Hematopoietic multipotent progenitor cell treated with erythropoietin and hydrocortisone succinate and interleukin-3 and kit ligand, for 4 days (in vitro differentiated cells): Measurements from ENCODE around the gene PRKAR1B.
"Not testable (repeated sequence)": the region's sequence is repeated elsewhere in the genome, so short reads cannot be mapped to it uniquely, and the experiment has no call there.

Experiments used
- DNase-seq: peaks from one replicate; pipeline ENCODE4 v3.0.0-alpha.2; 2015

PRKAR1B gene

DNA sequence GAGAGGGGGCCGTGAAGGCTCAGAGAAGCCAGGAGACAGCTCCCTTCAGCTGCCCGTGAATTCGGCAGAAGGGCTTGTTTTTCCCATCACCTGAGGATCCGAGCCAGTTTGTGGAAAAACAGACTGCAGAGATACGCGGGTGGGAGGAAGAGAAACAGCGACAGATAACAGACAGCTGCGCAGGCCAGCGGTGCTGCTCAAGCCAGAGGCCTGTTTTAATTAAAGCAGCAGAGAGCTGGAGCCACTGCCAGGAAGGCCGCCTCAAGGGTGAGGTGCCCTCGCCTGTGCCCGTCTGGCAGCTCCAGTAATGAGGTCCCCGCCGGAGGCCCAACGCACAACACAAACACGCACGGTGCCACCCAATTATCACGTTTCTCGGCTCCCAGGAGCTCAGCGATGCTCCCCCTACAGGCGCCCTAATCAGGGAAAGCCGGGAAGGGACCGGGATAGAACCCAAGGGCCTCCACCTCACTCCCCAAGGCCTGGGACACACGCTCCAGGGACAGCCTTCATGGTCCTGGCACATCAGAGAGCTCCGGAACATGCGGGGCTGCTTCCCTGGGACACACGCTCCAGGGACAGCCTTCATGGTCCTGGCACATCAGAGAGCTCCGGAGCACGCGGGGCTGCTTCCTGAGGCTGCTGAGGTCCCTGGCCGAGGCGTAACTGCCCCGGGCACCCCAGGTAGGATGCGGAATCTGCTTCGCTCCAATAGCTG is 61.2 kb downstream of the PRKAR1B start:
- DNase-seq = no peak

GRCh38 chr7:664997-665735 is 61.9 kb downstream of the PRKAR1B start:
- DNase-seq = no peak

DNA sequence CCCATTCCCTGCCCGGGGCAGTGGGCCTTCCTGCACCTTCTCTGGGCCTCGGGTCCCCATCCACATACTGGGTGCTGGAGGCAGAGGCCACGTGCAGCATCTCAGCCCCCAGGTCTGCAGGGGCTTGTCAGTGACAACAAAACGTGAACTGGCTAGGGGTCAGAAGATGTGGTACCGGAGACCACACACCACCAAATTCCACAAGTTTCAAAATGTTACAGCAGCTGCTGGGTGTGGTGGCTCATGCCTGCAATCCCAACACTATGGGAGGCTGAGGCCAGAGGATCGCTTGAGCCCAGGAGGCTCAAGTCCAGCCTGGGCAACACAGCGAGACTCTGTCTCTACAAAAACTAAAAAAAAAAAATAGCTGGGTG is 62.7 kb downstream of the PRKAR1B start:
- DNase-seq = no peak

DNA sequence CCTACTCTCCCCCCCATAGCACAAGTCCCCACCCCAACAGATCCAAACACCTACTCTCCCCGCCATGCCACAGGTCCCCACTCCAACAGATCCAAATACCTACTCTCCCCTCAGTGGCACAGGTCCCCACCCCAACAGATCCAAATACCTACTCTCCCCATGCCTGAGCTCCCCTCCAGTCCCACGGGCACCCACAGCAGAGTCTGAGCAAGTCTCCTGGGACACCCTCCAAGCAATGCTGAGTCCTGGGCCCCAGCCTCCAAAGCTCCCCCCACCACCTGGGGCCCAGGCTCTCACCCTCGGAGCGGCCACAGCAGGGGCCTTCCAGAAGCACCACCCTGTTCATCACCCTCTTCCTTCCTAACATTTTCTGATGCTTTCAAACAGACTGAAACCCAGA is 64.5 kb downstream of the PRKAR1B start:
- no peak for DNase-seq

- DNase-seq = no peak
Observed at GRCh38 chr7:659996-660395, 67.1 kb downstream of the PRKAR1B start.

DNA sequence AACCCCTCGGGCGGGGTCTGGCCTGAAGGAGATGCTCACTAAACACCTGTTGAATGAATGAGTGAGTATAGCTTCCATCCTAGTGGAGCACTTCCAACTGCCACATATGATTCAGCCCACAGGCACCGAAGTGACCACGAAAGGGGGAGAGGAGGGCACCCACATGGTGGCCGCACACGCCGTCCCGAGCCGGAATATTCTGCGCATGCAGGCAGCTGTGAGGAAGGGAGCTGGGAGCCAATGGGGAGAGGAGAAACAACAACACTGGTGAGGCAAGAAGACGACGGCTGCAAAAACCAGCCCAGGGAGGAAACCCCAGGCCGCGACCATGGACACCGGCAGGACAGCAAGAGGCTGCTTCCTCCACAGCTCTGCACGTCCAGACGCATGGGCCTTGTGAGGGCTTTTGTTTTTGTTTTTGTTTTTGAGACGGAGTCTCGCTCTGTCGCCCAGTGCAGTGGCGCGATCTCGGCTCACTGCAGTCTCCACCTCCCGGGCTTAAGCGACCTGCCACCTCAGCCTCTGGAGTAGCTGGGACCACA is 67.7 kb downstream of the PRKAR1B start:
- no peak for DNase-seq

DNA sequence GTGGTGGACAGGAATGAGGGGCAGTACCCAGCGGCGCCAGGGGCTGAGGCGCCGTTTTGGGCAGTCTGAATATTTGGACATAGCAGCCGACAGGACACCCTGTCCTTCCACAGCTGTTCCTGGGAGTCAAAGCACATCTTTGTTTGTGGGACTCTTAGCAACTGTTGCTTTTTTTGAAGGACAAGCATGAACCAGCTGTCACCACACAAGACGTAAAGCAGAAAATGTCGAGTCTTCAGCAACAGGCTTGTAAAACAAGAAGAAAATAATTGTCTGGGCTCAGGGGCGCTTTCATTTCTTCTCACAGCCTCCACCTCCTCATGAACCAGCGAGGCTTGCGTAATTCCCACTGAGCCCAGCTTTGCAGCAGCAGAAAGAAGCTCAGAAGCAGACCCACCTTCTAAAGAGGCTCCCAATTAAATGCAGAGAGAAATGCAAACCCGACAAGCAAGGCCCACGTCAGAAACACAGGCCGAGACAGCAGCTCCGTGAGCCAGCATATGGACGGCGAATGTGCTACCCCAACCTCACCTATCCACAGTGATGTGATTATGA is 69.4 kb downstream of the PRKAR1B start:
- DNase-seq = no peak

DNA sequence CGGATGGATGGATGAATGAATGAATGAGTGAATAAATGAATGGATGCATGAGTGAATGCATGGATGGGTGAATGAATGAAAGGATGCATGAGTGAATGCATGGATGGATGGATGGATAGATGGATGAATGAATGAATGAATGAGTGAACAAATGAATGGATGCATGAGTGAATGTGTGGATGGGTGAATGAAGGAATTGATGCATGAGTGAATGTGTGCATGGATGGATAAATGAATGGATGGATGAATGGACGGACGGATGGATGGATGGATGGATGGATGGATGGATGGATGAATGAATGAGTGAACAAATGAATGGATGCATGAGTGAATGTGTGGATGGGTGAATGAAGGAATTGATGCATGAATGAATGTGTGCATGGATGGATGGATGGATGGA is 70.1 kb downstream of the PRKAR1B start:
- not testable (repeated sequence) for DNase-seq

GRCh38 chr7:655758-656157 is 71.3 kb downstream of the PRKAR1B start:
- no peak for DNase-seq

DNA sequence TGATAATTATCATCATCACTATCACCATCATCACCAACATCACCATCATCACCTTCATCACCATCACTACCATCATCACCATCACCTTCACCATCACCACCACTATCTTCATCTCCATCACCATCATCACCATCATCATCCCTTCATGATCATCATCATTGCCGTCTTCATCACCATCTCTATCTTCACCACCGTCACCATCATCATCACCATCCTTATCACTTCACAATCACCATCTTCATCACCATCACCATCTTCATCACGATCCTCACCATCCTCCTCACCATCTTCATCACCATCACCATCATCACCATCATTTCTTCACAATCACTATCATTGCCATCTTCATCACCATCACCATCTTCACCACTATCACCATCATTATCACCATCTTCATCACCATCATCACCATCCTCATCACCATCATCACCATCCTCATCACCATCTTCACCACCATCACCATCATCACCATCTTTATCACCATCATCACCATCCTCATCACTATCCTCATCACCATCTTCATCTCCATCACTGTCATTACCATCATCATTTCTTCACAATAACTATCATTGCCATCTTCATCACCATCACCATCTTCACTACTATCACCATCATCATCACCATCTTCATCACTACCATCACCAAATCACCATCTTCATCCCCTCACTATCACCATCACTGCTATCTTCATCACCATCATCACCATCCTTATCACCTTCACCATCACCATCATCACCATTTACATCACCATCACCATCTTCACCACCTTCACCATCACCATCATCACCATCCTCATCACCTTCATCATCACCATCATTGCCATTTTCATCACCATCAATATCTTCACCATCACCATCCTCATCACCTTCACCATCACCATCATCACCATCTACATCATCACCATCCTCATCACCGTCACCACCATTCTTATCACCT is 73.0 kb downstream of the PRKAR1B start:
- no peak for DNase-seq

DNA sequence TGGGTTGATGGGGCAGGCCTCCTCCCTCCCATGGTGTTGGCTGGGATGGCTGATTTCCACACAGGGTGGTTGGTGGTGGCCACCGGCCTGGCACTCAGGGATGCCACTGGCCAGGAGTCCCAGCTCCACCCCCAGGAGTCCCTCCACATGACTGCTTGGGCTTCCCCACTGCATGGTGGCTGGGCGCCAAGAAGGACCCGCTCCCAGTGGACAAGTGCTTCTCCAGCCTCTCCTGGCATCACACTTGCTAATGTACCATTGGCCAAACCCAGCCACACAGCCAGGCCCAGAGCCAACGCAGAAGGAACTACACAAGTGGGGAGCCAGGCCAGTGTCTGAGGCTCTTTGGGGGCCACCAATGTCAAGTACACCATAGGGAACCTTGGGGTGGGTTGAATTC is 74.2 kb downstream of the PRKAR1B start:
- no peak for DNase-seq

- not testable (repeated sequence) for DNase-seq
Observed at GRCh38 chr7:652167-652566, 74.9 kb downstream of the PRKAR1B start.

DNA sequence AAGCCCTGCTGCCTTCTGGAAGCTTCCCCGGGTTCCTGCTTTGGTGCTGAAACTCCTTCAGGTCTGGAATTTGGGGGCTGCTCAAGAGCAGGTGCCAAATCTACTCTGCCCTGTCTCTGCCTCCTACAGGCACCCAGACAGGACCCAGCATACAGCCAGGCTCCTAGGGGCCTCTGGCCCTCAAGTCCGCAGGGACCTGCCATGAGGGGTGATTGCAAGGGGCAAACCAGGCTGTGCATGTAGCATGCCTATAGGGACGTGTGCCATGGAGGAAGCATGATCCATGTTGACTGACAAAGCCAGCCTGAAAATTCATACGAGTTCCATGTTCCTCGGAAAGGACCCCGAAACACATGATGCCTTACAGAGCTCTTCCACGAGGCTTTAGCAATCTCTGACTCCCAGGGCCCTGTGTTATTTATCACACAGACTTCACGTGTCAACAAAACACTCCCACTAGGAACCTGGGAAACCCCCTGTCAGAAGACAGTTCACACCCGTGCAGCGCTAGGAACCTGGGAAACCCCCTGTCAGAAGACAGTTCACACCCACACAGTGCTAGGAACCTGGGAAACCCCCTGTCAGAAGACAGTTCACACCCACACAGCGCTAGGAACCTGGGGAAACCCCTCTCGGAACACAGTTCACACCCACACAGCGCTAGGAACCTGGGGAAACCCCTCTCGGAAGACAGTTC is 75.9 kb downstream of the PRKAR1B start:
- no peak for DNase-seq

GRCh38 chr7:650339-651031 is 76.6 kb downstream of the PRKAR1B start:
- DNase-seq = no peak

DNA sequence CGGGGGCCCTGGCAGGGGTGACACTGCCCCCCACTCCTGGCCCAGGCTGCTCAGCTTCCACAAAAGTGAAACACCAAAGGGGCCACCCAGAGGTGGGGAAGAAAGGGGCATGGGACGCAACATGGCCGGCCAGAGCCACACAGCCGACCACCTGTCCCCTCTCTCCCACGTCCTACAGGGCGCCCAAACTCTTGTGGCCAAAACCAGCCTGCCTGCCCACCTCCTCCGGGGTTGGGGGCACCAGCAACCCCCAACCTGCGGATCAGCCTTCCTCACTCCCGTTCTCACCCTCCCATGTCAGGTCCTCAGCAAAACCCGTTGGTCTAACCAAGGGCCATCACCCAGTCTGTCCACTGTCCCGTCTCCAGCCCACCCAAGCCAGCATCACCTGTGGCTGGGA is 80.1 kb downstream of the PRKAR1B start:
- DNase-seq = no peak

DNA sequence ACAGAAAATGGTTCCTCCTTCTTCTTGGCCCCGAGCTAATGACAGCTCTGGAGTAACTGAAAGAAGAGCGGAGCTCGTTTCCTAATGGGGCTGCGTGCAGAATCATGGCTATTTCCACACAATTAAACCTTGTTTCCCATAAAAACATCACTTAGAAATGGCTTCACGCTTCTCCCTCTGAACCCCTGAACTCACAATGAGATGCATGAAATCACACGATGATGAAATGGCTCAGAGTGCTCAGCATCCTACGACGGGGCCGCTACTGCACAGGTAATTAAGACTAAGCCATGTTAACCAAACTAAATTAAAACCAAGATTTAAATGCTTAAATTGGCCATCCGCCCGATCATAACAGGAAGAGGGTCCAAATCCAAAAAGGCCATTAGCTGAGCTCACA is 80.6 kb downstream of the PRKAR1B start:
- no peak for DNase-seq

DNA sequence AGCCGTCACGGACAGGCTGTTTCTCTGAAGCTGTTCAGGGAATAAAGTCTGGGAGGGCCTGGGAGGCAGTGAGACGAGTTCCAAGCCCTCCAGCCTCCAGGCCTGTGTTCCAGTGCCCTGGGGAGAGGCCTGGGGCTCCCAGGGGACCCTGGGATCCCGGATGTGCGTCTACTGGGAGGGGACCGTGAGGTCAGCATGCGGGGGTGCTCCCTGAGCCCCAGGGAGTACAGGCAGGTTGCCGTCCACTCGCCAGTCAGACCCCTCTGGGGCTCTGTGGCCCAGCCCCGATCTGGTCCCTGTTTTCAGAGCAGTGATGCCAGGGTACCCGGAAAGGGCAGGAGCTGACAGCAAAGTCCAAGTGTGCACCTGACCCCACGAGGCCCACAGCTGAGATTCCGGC is 81.5 kb downstream of the PRKAR1B start:
- no peak for DNase-seq

- DNase-seq = no peak
Observed at GRCh38 chr7:644381-645305, 82.4 kb downstream of the PRKAR1B start.

- no peak for DNase-seq
Observed at GRCh38 chr7:641966-642365, 85.1 kb downstream of the PRKAR1B start.

DNA sequence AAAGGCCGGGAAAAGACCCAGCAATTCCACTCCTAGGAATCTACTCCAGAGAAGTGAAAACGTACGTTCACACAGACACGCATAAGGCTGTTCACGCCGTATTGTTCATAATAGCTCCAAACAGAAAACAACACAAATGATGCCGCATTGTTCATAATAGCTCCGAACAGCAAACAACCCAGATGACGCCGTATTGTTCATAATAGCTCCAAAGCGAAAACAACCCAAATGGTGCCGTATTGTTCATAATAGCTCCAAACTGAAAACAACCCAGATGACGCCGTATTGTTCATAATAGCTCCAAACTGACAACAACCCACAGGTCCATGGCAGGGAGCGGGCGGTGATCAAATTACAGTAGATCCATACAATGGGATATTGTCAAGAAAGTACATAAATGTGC is 85.8 kb downstream of the PRKAR1B start:
- no peak for DNase-seq
